Endothelial cell (in vitro differentiated cells): ENCODE results near the gene UGT1A5. TPM values are rescaled to one million over a fixed set of nuclear protein-coding genes. Genes with fewer than 3 reads are reported as not detected.

ENCODE experiments used
- DNase-seq: peaks from one replicate; pipeline ENCODE4 v3.0.0; 2021; ENCODE audit warnings: low spot score
- H3K27ac Mint-ChIP-seq: one replicate; pipeline ENCODE4 v1.8.0; 2021; ENCODE audit warnings: mixed read lengths, inconsistent platforms; ENCODE audit not compliant: unreplicated experiment
- H3K27me3 Mint-ChIP-seq: one replicate; pipeline ENCODE4 v1.8.0; 2021; ENCODE audit warnings: mild to moderate bottlenecking, moderate library complexity, mixed read lengths, inconsistent platforms; ENCODE audit not compliant: unreplicated experiment
- H3K36me3 Mint-ChIP-seq: one replicate; pipeline ENCODE4 v1.8.0; 2021; ENCODE audit warnings: mild to moderate bottlenecking, low read depth, mixed read lengths, inconsistent platforms; ENCODE audit not compliant: unreplicated experiment
- H3K4me1 Mint-ChIP-seq: one replicate; pipeline ENCODE4 v1.8.0; 2021; ENCODE audit warnings: mild to moderate bottlenecking, mixed read lengths, inconsistent platforms; ENCODE audit not compliant: unreplicated experiment
- H3K4me3 Mint-ChIP-seq: one replicate; pipeline ENCODE4 v1.8.0; 2021; ENCODE audit warnings: mild to moderate bottlenecking, mixed read lengths, inconsistent platforms; ENCODE audit not compliant: unreplicated experiment
- H3K9me3 Mint-ChIP-seq: one replicate; pipeline ENCODE4 v1.8.0; 2021; ENCODE audit warnings: mixed read lengths, inconsistent platforms; ENCODE audit not compliant: unreplicated experiment
- CTCF ChIP-seq: fragments of 200-600 bp; sonication (generic); IDR thresholded peaks from one replicate; pipeline ENCODE4 v1.5.0; 2021; ENCODE audit warnings: antibody characterized with exemption; ENCODE audit not compliant: unreplicated experiment
- total RNA-seq: library from RNA; stranded (reverse); fragmentation: NEBNext Ultra II Directional; extraction: Animal tissue kit (Norgen Biotek cat#: 25700); gene quantifications from one replicate; pipeline ENCODE4 v1.2.1, GENCODE V29; 2021; ENCODE audit not compliant: unreplicated experiment

UGT1A5 gene
- total RNA-seq, 1 donor from 2014 or later: not detected

- DNase-seq: no peak
- no peaks in the 10 kb centered on the region for H3K36me3 Mint-ChIP-seq
- no peaks in the 10 kb centered on the region for H3K4me1 Mint-ChIP-seq
- H3K9me3 Mint-ChIP-seq: no peaks in the 10 kb centered on the region
- H3K4me3 Mint-ChIP-seq: no peak overlapping the region
- H3K27me3 Mint-ChIP-seq: no peaks in the 10 kb centered on the region
- no peak overlapping the region for H3K27ac Mint-ChIP-seq
- no peak for TF ChIP-seq CTCF
Observed at GRCh38 chr2:233780771-233781170, 68.1 kb downstream of the UGT1A5 start.

GRCh38 chr2:233789554-233789953, 76.8 kb downstream of the UGT1A5 start:
- peaks cover 17% of the 10 kb centered on the region for H3K36me3 Mint-ChIP-seq
- H3K4me3 Mint-ChIP-seq: peak overlapping the region; percentile 13
- no peak for DNase-seq
- peaks cover 8% of the 10 kb centered on the region for H3K27me3 Mint-ChIP-seq
- no peaks in the 10 kb centered on the region for H3K4me1 Mint-ChIP-seq
- no peak overlapping the region for H3K27ac Mint-ChIP-seq
- no peaks in the 10 kb centered on the region for H3K9me3 Mint-ChIP-seq
- no peak for TF ChIP-seq CTCF

- no peak overlapping the region for H3K4me3 Mint-ChIP-seq
- H3K36me3 Mint-ChIP-seq: peaks cover 17% of the 10 kb centered on the region
- DNase-seq: no peak
- no peak for TF ChIP-seq CTCF
- peaks cover 12% of the 10 kb centered on the region for H3K27me3 Mint-ChIP-seq
- H3K9me3 Mint-ChIP-seq: no peaks in the 10 kb centered on the region
- H3K27ac Mint-ChIP-seq: no peak overlapping the region
- H3K4me1 Mint-ChIP-seq: no peaks in the 10 kb centered on the region
Observed at GRCh38 chr2:233791151-233791882, 78.6 kb downstream of the UGT1A5 start.

- no peaks in the 10 kb centered on the region for H3K9me3 Mint-ChIP-seq
- peaks cover 12% of the 10 kb centered on the region for H3K27me3 Mint-ChIP-seq
- no peak for TF ChIP-seq CTCF
- H3K4me1 Mint-ChIP-seq: no peaks in the 10 kb centered on the region
- H3K36me3 Mint-ChIP-seq: peaks cover 17% of the 10 kb centered on the region
- no peak for DNase-seq
- H3K4me3 Mint-ChIP-seq: no peak overlapping the region
- no peak overlapping the region for H3K27ac Mint-ChIP-seq
Observed at GRCh38 chr2:233791883-233792329, 79.2 kb downstream of the UGT1A5 start.

GRCh38 chr2:233792720-233793119, 80.0 kb downstream of the UGT1A5 start:
- H3K9me3 Mint-ChIP-seq: no peaks in the 10 kb centered on the region
- no peak for DNase-seq
- no peaks in the 10 kb centered on the region for H3K4me1 Mint-ChIP-seq
- H3K27ac Mint-ChIP-seq: no peak overlapping the region
- H3K27me3 Mint-ChIP-seq: peaks cover 12% of the 10 kb centered on the region
- H3K36me3 Mint-ChIP-seq: peaks cover 17% of the 10 kb centered on the region
- no peak for TF ChIP-seq CTCF
- H3K4me3 Mint-ChIP-seq: no peak overlapping the region
